HepG2 (cell line): ENCODE data around the gene S100A13. TPM values are rescaled to one million over a fixed set of nuclear protein-coding genes. Genes with fewer than 3 reads are reported as not detected.

Experiments
- ATAC-seq: fragments of 200-7000 bp; cut with Tn5 transposase; 3 replicates; pipeline ENCODE4 v1.9.1; 2020; ENCODE audit warnings: mild to moderate bottlenecking, moderate library complexity
- BruUV-seq: library from RNA; stranded (reverse); fragments of 400-500 nt; replicated peaks from 2 replicates; lab custom pipeline; 2021; lab: Mats Ljungman, UMichigan
- CTCF ChIA-PET: fragments of 300-600 bp; formaldehyde crosslinking; extraction: SDS; loops from one replicate; lab custom pipeline; 2021; ENCODE audit warnings: low total read pairs, inconsistent platforms, low intra/inter-chr PET ratio; lab: Yijun Ruan, JAX
- POLR2A ChIA-PET: fragments of 350-600 bp; sonication (Branson Sonifier 250); formaldehyde crosslinking; loops from one replicate; lab custom pipeline; 2020; ENCODE audit warnings: antibody characterized with exemption, inconsistent platforms; lab: Yijun Ruan, JAX
- DNase-seq: peaks from one replicate; pipeline ENCODE4 v3.0.0-alpha.2; 2015; ENCODE audit warnings: low spot score
- FAIRE-seq: peaks from 3 replicates; lab custom pipeline; 2011; peaks lifted over from hg19 to GRCh38; lab: Jason Lieb, UNC
- H2AFZ ChIP-seq: one replicate; pipeline ENCODE4 v1.6.1; 2011; ENCODE audit warnings: low read length, inconsistent platforms
- H3K27ac ChIP-seq: fragments of 300-600 bp; 3 replicates; pipeline ENCODE4 v1.8.0; 2011; ENCODE audit warnings: mixed run types, mild to moderate bottlenecking, mixed read lengths, low read length, inconsistent platforms; ENCODE audit not compliant: insufficient read depth; ENCODE audit errors: extremely low read length
- H3K27me3 ChIP-seq, 2 experiments: fragments of 200-600 bp in 1 of 2; 2 replicates in 1 of 2; 3 replicates in 1 of 2; pipeline versions ENCODE4 v1.6.0 to v1.8.0; 2011; ENCODE audit warnings: low read length in 2 of 2, mild to moderate bottlenecking in 2 of 2, moderate library complexity in 2 of 2, inconsistent platforms in 1 of 2; ENCODE audit not compliant: insufficient read depth in 2 of 2, control insufficient read depth in 1 of 2
- H3K36me3 ChIP-seq, 2 experiments: fragments of 200-600 bp in 1 of 2; replicated peaks in 1 of 2; 2 replicates in 1 of 2; 3 replicates in 1 of 2; pipeline versions ENCODE4 v1.5.1 to v1.8.0; 2011; ENCODE audit warnings: low read length in 2 of 2, inconsistent platforms in 1 of 2; ENCODE audit not compliant: insufficient read depth in 2 of 2, control insufficient read depth in 1 of 2
- H3K4me1 ChIP-seq: 2 replicates; pipeline ENCODE4 v1.5.1; 2012; ENCODE audit warnings: low read length, inconsistent platforms; ENCODE audit not compliant: insufficient read depth
- H3K4me2 ChIP-seq: 2 replicates; pipeline ENCODE4 v1.6.0; 2011; ENCODE audit warnings: low read depth, low read length, inconsistent platforms
- H3K4me3 ChIP-seq, 3 experiments: fragments of 200-600 bp in 1 of 3; sonication (generic), shearing (Covaris generic) in 1 of 3; replicated peaks in 1 of 3; 2 replicates each; pipeline ENCODE4 v1.5.1; 2011 to 2016; ENCODE audit warnings: low read length in 3 of 3, inconsistent platforms in 2 of 3, low read depth in 2 of 3, mild to moderate bottlenecking in 2 of 3, control low read depth in 1 of 3, mixed read lengths in 1 of 3; ENCODE audit not compliant: insufficient read depth in 1 of 3
- H3K79me2 ChIP-seq: one replicate; pipeline ENCODE4 v1.6.1; 2011; ENCODE audit warnings: low read length, inconsistent platforms; ENCODE audit not compliant: insufficient read depth
- H3K9ac ChIP-seq: 2 replicates; pipeline ENCODE4 v1.6.0; 2011; ENCODE audit warnings: mild to moderate bottlenecking, low read depth, low read length, inconsistent platforms; ENCODE audit not compliant: insufficient read depth
- H3K9me3 ChIP-seq: 2 replicates; pipeline ENCODE4 v1.5.1; 2012; ENCODE audit warnings: mild to moderate bottlenecking, low read length
- H4K20me1 ChIP-seq: 2 replicates; pipeline ENCODE4 v1.6.0; 2011; ENCODE audit warnings: inconsistent platforms, mild to moderate bottlenecking, low read length, moderate library complexity; ENCODE audit not compliant: insufficient read depth
- ATRX ChIP-seq: sonication (generic); formaldehyde crosslinking; IDR thresholded peaks from 2 replicates; pipeline ENCODE4 v1.4.0; 2020; ENCODE audit warnings: missing genetic modification reagents, borderline replicate concordance
- DPF2 ChIP-seq: sonication (generic); formaldehyde crosslinking; IDR thresholded peaks from 2 replicates; pipeline ENCODE4 v1.4.0; 2020; ENCODE audit warnings: mild to moderate bottlenecking, low read depth, missing genetic modification reagents, borderline replicate concordance
- NCOA1 ChIP-seq: sonication (generic); formaldehyde crosslinking; IDR thresholded peaks from 2 replicates; pipeline ENCODE4 v1.9.0; 2021; ENCODE audit warnings: missing genetic modification reagents
- NR2F6 ChIP-seq, 2 experiments: IDR thresholded peaks; 2 replicates each; pipeline ENCODE4 v1.6.1; 2016; ENCODE audit warnings: antibody characterized with exemption in 1 of 2, mild to moderate bottlenecking in 1 of 2
- RBAK ChIP-seq: sonication (generic); formaldehyde crosslinking; IDR thresholded peaks from 2 replicates; pipeline ENCODE4 v1.5.1; 2020; ENCODE audit warnings: mild to moderate bottlenecking, missing genetic modification reagents
- RBFOX2 ChIP-seq: fragments of 200-400 bp; formaldehyde crosslinking; IDR thresholded peaks from 2 replicates; pipeline ENCODE4 v1.6.1; 2017; ENCODE audit warnings: low read depth, mild to moderate bottlenecking, low read length
- YY1 ChIP-seq: IDR thresholded peaks from 2 replicates; pipeline ENCODE4 v1.6.1; 2011; ENCODE audit warnings: low read length, low read depth, moderate library complexity, mild to moderate bottlenecking; ENCODE audit not compliant: insufficient read depth, insufficient replicate concordance
- ZFX ChIP-seq: sonication (generic); formaldehyde crosslinking; IDR thresholded peaks from 2 replicates; pipeline ENCODE4 v1.4.0; 2020; ENCODE audit warnings: mild to moderate bottlenecking, low read depth, missing genetic modification reagents, moderate library complexity
- ZNF674 ChIP-seq: sonication (generic); formaldehyde crosslinking; IDR thresholded peaks from 2 replicates; pipeline ENCODE4 v1.5.0; 2020; ENCODE audit warnings: low read depth, mild to moderate bottlenecking, missing genetic modification reagents
- ZSCAN12 ChIP-seq: sonication (generic); formaldehyde crosslinking; IDR thresholded peaks from 2 replicates; pipeline ENCODE4 v1.9.0; 2021; ENCODE audit warnings: mild to moderate bottlenecking, missing genetic modification reagents
- WGBS: methylation state at CpG from one replicate; pipeline ENCODE4 v1.1.6; 2017; ENCODE audit warnings: low lambda C conversion rate; 5-methylcytosine and 5-hydroxymethylcytosine counted together
- in situ Hi-C: cut with HindIII; loops from 2 replicates; pipeline ENCODE4 v1.10.0; 2017; ENCODE audit warnings: low pct_unique_long_range_greater_than_20kb; ENCODE audit not compliant: extremely low pct_ligation_motif_present
- intact Hi-C: fragments of 100-400 bp; cut with micrococcal nuclease; formaldehyde crosslinking; loops from one replicate; pipeline ENCODE4 v1.10.0; 2022; ENCODE audit not compliant: unreplicated experiment
- polyA plus RNA-seq, 8 experiments: library from polyadenylated mRNA; depleted of rRNA in 3 of 8; stranded (reverse) in 7 of 8; unstranded in 1 of 8; fragments of >200 nt; fragmentation: Illumina TruSeq in 4 of 8; extraction: Trizol in 4 of 8; gene quantifications; 2 replicates each; pipeline versions ENCODE4 v1.2.1 to v1.2.3, GENCODE V29; 2011 to 2016; ENCODE audit warnings: low read depth in 4 of 8, missing spikeins in 1 of 8, mixed read lengths in 1 of 8; ENCODE audit not compliant: insufficient read depth in 1 of 8
- total RNA-seq, 5 experiments: library from RNA; depleted of rRNA; stranded (reverse); fragments of >200 nt; fragmentation: Illumina TruSeq; extraction: Trizol; gene quantifications; 2 replicates each; pipeline ENCODE4 v1.2.3, GENCODE V29; 2016; ENCODE audit warnings: low read depth in 1 of 5
- TF ChIP-seq, protein P1 (sequence below): sonication (generic); formaldehyde crosslinking; conservative IDR thresholded peaks from 2 replicates; pipeline ENCODE4 v1.8.1; 2023; ENCODE audit warnings: missing genetic modification reagents
- TF ChIP-seq, protein P2 (sequence below): sonication (generic); formaldehyde crosslinking; IDR thresholded peaks from 2 replicates; pipeline ENCODE4 v1.8.1; 2023; ENCODE audit warnings: mild to moderate bottlenecking, missing genetic modification reagents, borderline replicate concordance
- TF ChIP-seq, protein P3 (sequence below): fragments of 450-650 bp; IDR thresholded peaks from 2 replicates; pipeline ENCODE4 v1.6.1; 2017; ENCODE audit warnings: mild to moderate bottlenecking

S100A13 gene
- total and polyA plus RNA-seq, 2 of the 13 experiments (the other 11 are each of a cell fraction or from before 2014, with no cell fraction given) = 89.5 to 172 TPM

GRCh38 chr1:153643816-153644215 lies 16.5 kb upstream of the S100A13 start:
- in situ Hi-C loops (no loop called here), intact Hi-C loops (no loop called here)
- TF ChIP-seq DPF2 (CRISPR knock-in tag) (no peak), NR2F6 (IDR thresholded peaks at IDR 0.05) (0 out of 2 replicates have a peak, but pooled peaks have one; percentile 13), NR2F6 (CRISPR knock-in tag; IDR thresholded peaks at IDR 0.05) (no peak), RBAK (CRISPR knock-in tag) (no peak)
- TF ChIP-seq, protein P1, sequence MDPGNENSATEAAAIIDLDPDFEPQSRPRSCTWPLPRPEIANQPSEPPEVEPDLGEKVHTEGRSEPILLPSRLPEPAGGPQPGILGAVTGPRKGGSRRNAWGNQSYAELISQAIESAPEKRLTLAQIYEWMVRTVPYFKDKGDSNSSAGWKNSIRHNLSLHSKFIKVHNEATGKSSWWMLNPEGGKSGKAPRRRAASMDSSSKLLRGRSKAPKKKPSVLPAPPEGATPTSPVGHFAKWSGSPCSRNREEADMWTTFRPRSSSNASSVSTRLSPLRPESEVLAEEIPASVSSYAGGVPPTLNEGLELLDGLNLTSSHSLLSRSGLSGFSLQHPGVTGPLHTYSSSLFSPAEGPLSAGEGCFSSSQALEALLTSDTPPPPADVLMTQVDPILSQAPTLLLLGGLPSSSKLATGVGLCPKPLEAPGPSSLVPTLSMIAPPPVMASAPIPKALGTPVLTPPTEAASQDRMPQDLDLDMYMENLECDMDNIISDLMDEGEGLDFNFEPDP (CRISPR knock-in tag) = no peak
- peaks cover 15% of the 10 kb centered on the region for H3K4me1 ChIP-seq
- H3K27me3 ChIP-seq = no peaks in the 10 kb centered on the region
- FAIRE-seq (no peak), DNase-seq (no peak), ATAC-seq (no peak)
- H4K20me1 ChIP-seq = no peaks in the 10 kb centered on the region; the same call in 1 of the 2 replicates
- no peaks in the 10 kb centered on the region for H3K9me3 ChIP-seq
- no peak overlapping the region for H3K9ac ChIP-seq
- no TSS peak for BruUV-seq
- H3K36me3 ChIP-seq = peaks cover 21 to 71% of the 10 kb centered on the region in 2 experiments
- H3K27ac ChIP-seq = no peak overlapping the region
- no peak overlapping the region for H3K4me2 ChIP-seq
- H3K4me3 ChIP-seq = no peak overlapping the region
- no peak overlapping the region for H2AFZ ChIP-seq
- CTCF ChIA-PET = no interaction called here
- H3K79me2 ChIP-seq = peaks cover 6% of the 10 kb centered on the region
- POLR2A ChIA-PET = interaction anchor here (0.9 to 4.2 kb wide), 8 partner anchors 9 to 132 kb away, joined by 3 to 40 read pairs (median 5); partner anchors contain the start of genes CHTOP, S100A1, S100A13 and S100A14

GRCh38 chr1:153643100-153643499 lies 15.8 kb upstream of the S100A13 start:
- ATAC-seq (no peak), FAIRE-seq (no peak), DNase-seq (no peak)
- H3K4me1 ChIP-seq = peaks cover 15% of the 10 kb centered on the region
- no peaks in the 10 kb centered on the region for H3K9me3 ChIP-seq
- ChIA-PET POLR2A (interaction anchor here (0.9 to 4.2 kb wide), 9 partner anchors 9 to 133 kb away, joined by 3 to 40 read pairs (median 6); partner anchors contain the start of genes CHTOP, S100A1, S100A13 and S100A14), CTCF (no interaction called here)
- no peak overlapping the region for H2AFZ ChIP-seq
- H3K27ac ChIP-seq = no peak overlapping the region
- peaks cover 21 to 78% of the 10 kb centered on the region in 2 experiments for H3K36me3 ChIP-seq
- H3K9ac ChIP-seq = no peak overlapping the region
- no peak overlapping the region for H3K4me2 ChIP-seq
- TF ChIP-seq, protein P2, sequence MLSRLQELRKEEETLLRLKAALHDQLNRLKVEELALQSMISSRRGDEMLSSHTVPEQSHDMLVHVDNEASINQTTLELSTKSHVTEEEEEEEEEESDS (CRISPR knock-in tag) = no peak
- TF ChIP-seq ATRX (CRISPR knock-in tag) = no peak
- TF ChIP-seq, protein P3, sequence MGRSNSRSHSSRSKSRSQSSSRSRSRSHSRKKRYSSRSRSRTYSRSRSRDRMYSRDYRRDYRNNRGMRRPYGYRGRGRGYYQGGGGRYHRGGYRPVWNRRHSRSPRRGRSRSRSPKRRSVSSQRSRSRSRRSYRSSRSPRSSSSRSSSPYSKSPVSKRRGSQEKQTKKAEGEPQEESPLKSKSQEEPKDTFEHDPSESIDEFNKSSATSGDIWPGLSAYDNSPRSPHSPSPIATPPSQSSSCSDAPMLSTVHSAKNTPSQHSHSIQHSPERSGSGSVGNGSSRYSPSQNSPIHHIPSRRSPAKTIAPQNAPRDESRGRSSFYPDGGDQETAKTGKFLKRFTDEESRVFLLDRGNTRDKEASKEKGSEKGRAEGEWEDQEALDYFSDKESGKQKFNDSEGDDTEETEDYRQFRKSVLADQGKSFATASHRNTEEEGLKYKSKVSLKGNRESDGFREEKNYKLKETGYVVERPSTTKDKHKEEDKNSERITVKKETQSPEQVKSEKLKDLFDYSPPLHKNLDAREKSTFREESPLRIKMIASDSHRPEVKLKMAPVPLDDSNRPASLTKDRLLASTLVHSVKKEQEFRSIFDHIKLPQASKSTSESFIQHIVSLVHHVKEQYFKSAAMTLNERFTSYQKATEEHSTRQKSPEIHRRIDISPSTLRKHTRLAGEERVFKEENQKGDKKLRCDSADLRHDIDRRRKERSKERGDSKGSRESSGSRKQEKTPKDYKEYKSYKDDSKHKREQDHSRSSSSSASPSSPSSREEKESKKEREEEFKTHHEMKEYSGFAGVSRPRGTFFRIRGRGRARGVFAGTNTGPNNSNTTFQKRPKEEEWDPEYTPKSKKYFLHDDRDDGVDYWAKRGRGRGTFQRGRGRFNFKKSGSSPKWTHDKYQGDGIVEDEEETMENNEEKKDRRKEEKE = no peak
- TF ChIP-seq ZNF674 (CRISPR knock-in tag) = no peak
- no peak for TF ChIP-seq ZFX (CRISPR knock-in tag)
- 0 out of 2 replicates have a peak, but pooled peaks have one; percentile 1 for TF ChIP-seq RBFOX2
- TF ChIP-seq NCOA1 (CRISPR knock-in tag) = no peak
- no peak for TF ChIP-seq YY1
- TF ChIP-seq ZSCAN12 (CRISPR knock-in tag) = no peak
- no peak overlapping the region for H3K4me3 ChIP-seq
- in situ Hi-C loops = no loop called here
- 98% methylated on average over 11 of the region's 11 CpGs for WGBS
- H3K27me3 ChIP-seq = no peaks in the 10 kb centered on the region
- H4K20me1 ChIP-seq = no peaks in the 10 kb centered on the region; the same call in 1 of the 2 replicates
- intact Hi-C loops = no loop called here
- H3K79me2 ChIP-seq = peaks cover 6% of the 10 kb centered on the region
- TSS peak; percentile 0 for BruUV-seq
